GM12878 (cell line): ENCODE results near the gene ZNF407. TPM values are rescaled to one million over a fixed set of nuclear protein-coding genes. Genes with fewer than 3 reads are reported as not detected.

Source experiments
- BMI1 ChIP-seq: fragments of 450-650 bp; IDR thresholded peaks from 2 replicates; pipeline ENCODE4 v1.6.1; 2016; ENCODE audit warnings: mild to moderate bottlenecking, moderate library complexity, borderline replicate concordance
- CBFB ChIP-seq: IDR thresholded peaks from 2 replicates; pipeline ENCODE4 v1.6.1; 2016; ENCODE audit warnings: antibody characterized with exemption, low read depth
- CBX5 ChIP-seq: sonication (generic); IDR thresholded peaks from 2 replicates; pipeline ENCODE4 v1.6.1; 2016; ENCODE audit warnings: low read depth, moderate library complexity, mild to moderate bottlenecking, inconsistent platforms
- CHD2 ChIP-seq: IDR thresholded peaks from 2 replicates; pipeline ENCODE4 v1.6.1; 2011; ENCODE audit warnings: low read depth, low read length, improper control_type of control experiment, borderline replicate concordance
- EP300 ChIP-seq, 2 experiments: fragments of 150-350 bp in 1 of 2; IDR thresholded peaks; 2 replicates each; pipeline ENCODE4 v1.6.1; 2011 to 2012; ENCODE audit warnings: low read depth in 2 of 2, low read length in 2 of 2, borderline replicate concordance in 1 of 2, improper control_type of control experiment in 1 of 2, inconsistent platforms in 1 of 2; ENCODE audit not compliant: control insufficient read depth in 1 of 2
- FOXM1 ChIP-seq: IDR thresholded peaks from 2 replicates; pipeline ENCODE4 v1.6.1; 2012; ENCODE audit warnings: low read depth, mild to moderate bottlenecking, inconsistent platforms, low read length, moderate library complexity
- HDGF ChIP-seq: fragments of 450-650 bp; IDR thresholded peaks from 2 replicates; pipeline ENCODE4 v1.6.1; 2016; ENCODE audit warnings: antibody characterized with exemption
- IKZF1 ChIP-seq: fragments of 450-650 bp; conservative IDR thresholded peaks from 2 replicates; pipeline ENCODE4 v1.6.1; 2017; ENCODE audit warnings: antibody characterized with exemption, mild to moderate bottlenecking
- JUNB ChIP-seq: IDR thresholded peaks from 2 replicates; pipeline ENCODE4 v1.6.1; 2016; ENCODE audit warnings: antibody characterized with exemption, mild to moderate bottlenecking
- MEF2B ChIP-seq: fragments of 450-650 bp; IDR thresholded peaks from 2 replicates; pipeline ENCODE4 v1.6.1; 2018; ENCODE audit warnings: mild to moderate bottlenecking, moderate library complexity; ENCODE audit not compliant: partially characterized antibody, poor library complexity, severe bottlenecking
- NBN ChIP-seq: fragments of 450-650 bp; IDR thresholded peaks from 2 replicates; pipeline ENCODE4 v1.6.1; 2016
- PAX5 ChIP-seq: IDR thresholded peaks from 2 replicates; pipeline ENCODE4 v1.6.1; 2011; ENCODE audit warnings: low read depth, low read length, borderline replicate concordance
- POU2F2 ChIP-seq: IDR thresholded peaks from 3 replicates; pipeline ENCODE4 v1.6.1; 2011; ENCODE audit warnings: low read depth, mild to moderate bottlenecking, low read length, borderline replicate concordance
- RCOR1 ChIP-seq: conservative IDR thresholded peaks from 2 replicates; pipeline ENCODE4 v1.6.1; 2012; ENCODE audit warnings: low read depth, low read length, improper control_type of control experiment
- RUNX3 ChIP-seq: IDR thresholded peaks from 2 replicates; pipeline ENCODE4 v1.6.1; 2012; ENCODE audit warnings: low read length, inconsistent platforms
- SP1 ChIP-seq: IDR thresholded peaks from one replicate; pipeline ENCODE4 v1.6.1; 2011; ENCODE audit warnings: low read depth, low read length
- SPI1 ChIP-seq: IDR thresholded peaks from 2 replicates; pipeline ENCODE4 v1.6.1; 2011; ENCODE audit warnings: low read depth, mild to moderate bottlenecking, low read length, moderate library complexity, borderline replicate concordance; ENCODE audit not compliant: insufficient read depth
- SREBF1 ChIP-seq: IDR thresholded peaks from 2 replicates; pipeline ENCODE4 v1.6.1; 2012; ENCODE audit warnings: mild to moderate bottlenecking, low read length
- TBL1XR1 ChIP-seq: IDR thresholded peaks from 2 replicates; pipeline ENCODE4 v1.6.1; 2012; ENCODE audit warnings: low read depth, low read length, improper control_type of control experiment
- ZBED1 ChIP-seq: IDR thresholded peaks from 2 replicates; pipeline ENCODE4 v1.6.1; 2016; ENCODE audit warnings: borderline replicate concordance
- ZNF24 ChIP-seq: fragments of 450-650 bp; IDR thresholded peaks from 2 replicates; pipeline ENCODE4 v1.6.1; 2017; ENCODE audit warnings: antibody characterized with exemption, mild to moderate bottlenecking
- polyA plus RNA-seq, 11 experiments: library from polyadenylated mRNA; depleted of rRNA in 4 of 11; unstranded in 6 of 11; stranded (reverse) in 5 of 11; fragments of >200 nt; fragmentation: Nextera tagmentation in 4 of 11; fragmentation: Illumina TruSeq in 1 of 11; extraction: Ambion mirVana in 4 of 11; extraction: Trizol in 1 of 11; gene quantifications; 1 replicate in 1 of 11; 2 replicates in 10 of 11; pipeline versions ENCODE4 v1.2.1 to v1.2.3, GENCODE V29; 2011 to 2016; ENCODE audit warnings: inconsistent platforms in 2 of 11, missing spikeins in 2 of 11, low read depth in 1 of 11
- total RNA-seq, 4 experiments: library from RNA; depleted of rRNA in 3 of 4; stranded (reverse); fragments of >200 nt in 3 of 4; fragmentation: Illumina TruSeq in 1 of 4; extraction: Trizol in 1 of 4; gene quantifications; 2 replicates each; pipeline versions ENCODE4 v1.2.1 to v1.2.3, GENCODE V29; 2013 to 2021
- TF ChIP-seq, protein P1 (sequence below): IDR thresholded peaks from 2 replicates; pipeline ENCODE4 v1.6.1; 2011; ENCODE audit warnings: mild to moderate bottlenecking, low read depth, low read length, moderate library complexity; ENCODE audit not compliant: insufficient replicate concordance
- TF ChIP-seq, protein P2 (sequence below): fragments of 450-650 bp; IDR thresholded peaks from 2 replicates; pipeline ENCODE4 v1.6.1; 2017; ENCODE audit warnings: low read depth, mild to moderate bottlenecking, moderate library complexity
- TF ChIP-seq, protein P3 (sequence below): IDR thresholded peaks from 2 replicates; pipeline ENCODE4 v1.6.1; 2012; ENCODE audit warnings: improper control_type of control experiment, low read depth, low read length; ENCODE audit not compliant: insufficient replicate concordance

ZNF407 gene
- total and polyA plus RNA-seq, 10 of the 15 experiments (the other 5 are each of a cell fraction or from before 2014, with no cell fraction given) = 0.69 to 11.6 (median 5.3) TPM

DNA sequence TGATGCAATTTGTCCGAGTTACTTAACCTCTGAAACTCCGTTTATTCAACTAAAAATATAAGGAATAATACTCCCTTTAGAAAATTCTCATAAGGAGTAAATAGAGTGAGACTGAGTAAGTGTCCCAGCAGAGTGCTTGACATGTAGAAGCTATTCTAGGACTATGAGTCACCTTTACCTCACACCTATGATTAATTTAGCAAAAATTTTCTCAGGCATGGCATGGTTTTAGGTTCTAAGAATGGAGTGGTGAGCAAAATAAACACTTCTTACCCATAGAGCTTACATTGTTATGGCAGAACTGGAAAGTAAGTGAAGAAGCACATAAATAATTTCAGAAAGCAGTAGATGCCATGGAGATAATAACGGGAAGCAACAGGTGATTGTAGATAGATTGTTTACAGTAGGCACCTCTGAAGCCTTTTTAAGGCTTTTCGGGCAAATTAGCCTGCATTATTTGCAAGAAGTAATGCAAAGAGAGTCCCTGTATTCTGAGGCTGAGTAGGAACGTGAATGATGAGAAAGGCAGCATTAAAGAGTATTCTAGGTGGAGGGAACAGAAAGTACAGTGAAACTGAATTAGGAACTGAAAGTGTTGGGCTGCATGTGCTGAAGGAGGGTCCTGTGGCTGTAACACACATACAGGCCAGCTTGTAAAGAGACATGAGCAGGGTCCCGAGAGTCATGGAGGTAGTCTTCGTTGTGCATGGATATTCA is 209.2 kb downstream of the ZNF407 start (continued):
- no peak for TF ChIP-seq BMI1
- no peak for TF ChIP-seq SREBF1
- peak in 1 of 2 experiments; percentile 77; a peak in 2 of 4 replicates for TF ChIP-seq EP300 (IDR thresholded peaks at IDR 0.05; ENCODE audit: borderline replicate concordance in 1 of 2, control insufficient read depth in 1 of 2, low read depth in 2 of 2, low read length in 2 of 2)
- peak; percentile 74; the same call in 1 of the 3 replicates for TF ChIP-seq POU2F2
- TF ChIP-seq MEF2B = peak; percentile 83
- TF ChIP-seq CBX5 = peak; percentile 87
- no peak for TF ChIP-seq RCOR1
- peak; percentile 98 for TF ChIP-seq SPI1
- TF ChIP-seq SP1 = peak; percentile 31
- TF ChIP-seq, protein P1, sequence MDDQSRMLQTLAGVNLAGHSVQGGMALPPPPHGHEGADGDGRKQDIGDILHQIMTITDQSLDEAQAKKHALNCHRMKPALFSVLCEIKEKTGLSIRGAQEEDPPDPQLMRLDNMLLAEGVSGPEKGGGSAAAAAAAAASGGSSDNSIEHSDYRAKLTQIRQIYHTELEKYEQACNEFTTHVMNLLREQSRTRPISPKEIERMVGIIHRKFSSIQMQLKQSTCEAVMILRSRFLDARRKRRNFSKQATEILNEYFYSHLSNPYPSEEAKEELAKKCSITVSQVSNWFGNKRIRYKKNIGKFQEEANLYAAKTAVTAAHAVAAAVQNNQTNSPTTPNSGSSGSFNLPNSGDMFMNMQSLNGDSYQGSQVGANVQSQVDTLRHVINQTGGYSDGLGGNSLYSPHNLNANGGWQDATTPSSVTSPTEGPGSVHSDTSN = peak; percentile 20
- TF ChIP-seq, protein P2, sequence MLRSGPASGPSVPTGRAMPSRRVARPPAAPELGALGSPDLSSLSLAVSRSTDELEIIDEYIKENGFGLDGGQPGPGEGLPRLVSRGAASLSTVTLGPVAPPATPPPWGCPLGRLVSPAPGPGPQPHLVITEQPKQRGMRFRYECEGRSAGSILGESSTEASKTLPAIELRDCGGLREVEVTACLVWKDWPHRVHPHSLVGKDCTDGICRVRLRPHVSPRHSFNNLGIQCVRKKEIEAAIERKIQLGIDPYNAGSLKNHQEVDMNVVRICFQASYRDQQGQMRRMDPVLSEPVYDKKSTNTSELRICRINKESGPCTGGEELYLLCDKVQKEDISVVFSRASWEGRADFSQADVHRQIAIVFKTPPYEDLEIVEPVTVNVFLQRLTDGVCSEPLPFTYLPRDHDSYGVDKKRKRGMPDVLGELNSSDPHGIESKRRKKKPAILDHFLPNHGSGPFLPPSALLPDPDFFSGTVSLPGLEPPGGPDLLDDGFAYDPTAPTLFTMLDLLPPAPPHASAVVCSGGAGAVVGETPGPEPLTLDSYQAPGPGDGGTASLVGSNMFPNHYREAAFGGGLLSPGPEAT = peak; percentile 47; the same call in 1 of the 2 replicates
- no peak for TF ChIP-seq CBFB
- 0 out of 2 replicates have a peak, but pooled peaks have one; percentile 44 for TF ChIP-seq HDGF
- TF ChIP-seq PAX5 = peak; percentile 67; the same call in 1 of the 2 replicates
- TF ChIP-seq NBN = peak; percentile 80
- TF ChIP-seq, protein P3, sequence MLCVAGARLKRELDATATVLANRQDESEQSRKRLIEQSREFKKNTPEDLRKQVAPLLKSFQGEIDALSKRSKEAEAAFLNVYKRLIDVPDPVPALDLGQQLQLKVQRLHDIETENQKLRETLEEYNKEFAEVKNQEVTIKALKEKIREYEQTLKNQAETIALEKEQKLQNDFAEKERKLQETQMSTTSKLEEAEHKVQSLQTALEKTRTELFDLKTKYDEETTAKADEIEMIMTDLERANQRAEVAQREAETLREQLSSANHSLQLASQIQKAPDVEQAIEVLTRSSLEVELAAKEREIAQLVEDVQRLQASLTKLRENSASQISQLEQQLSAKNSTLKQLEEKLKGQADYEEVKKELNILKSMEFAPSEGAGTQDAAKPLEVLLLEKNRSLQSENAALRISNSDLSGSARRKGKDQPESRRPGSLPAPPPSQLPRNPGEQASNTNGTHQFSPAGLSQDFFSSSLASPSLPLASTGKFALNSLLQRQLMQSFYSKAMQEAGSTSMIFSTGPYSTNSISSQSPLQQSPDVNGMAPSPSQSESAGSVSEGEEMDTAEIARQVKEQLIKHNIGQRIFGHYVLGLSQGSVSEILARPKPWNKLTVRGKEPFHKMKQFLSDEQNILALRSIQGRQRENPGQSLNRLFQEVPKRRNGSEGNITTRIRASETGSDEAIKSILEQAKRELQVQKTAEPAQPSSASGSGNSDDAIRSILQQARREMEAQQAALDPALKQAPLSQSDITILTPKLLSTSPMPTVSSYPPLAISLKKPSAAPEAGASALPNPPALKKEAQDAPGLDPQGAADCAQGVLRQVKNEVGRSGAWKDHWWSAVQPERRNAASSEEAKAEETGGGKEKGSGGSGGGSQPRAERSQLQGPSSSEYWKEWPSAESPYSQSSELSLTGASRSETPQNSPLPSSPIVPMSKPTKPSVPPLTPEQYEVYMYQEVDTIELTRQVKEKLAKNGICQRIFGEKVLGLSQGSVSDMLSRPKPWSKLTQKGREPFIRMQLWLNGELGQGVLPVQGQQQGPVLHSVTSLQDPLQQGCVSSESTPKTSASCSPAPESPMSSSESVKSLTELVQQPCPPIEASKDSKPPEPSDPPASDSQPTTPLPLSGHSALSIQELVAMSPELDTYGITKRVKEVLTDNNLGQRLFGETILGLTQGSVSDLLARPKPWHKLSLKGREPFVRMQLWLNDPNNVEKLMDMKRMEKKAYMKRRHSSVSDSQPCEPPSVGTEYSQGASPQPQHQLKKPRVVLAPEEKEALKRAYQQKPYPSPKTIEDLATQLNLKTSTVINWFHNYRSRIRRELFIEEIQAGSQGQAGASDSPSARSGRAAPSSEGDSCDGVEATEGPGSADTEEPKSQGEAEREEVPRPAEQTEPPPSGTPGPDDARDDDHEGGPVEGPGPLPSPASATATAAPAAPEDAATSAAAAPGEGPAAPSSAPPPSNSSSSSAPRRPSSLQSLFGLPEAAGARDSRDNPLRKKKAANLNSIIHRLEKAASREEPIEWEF = no peak
- TF ChIP-seq RUNX3 = peak; percentile 81
- TF ChIP-seq FOXM1 = peak; percentile 69; the same call in 1 of the 2 replicates
- TF ChIP-seq CHD2 = 0 out of 2 replicates have a peak, but pooled peaks have one; percentile 20
- peak; percentile 81 for TF ChIP-seq JUNB
- 0 out of 2 replicates have a peak, but pooled peaks have one; percentile 22 for TF ChIP-seq ZNF24
- TF ChIP-seq ZBED1 = no peak
- peak; percentile 54 for TF ChIP-seq IKZF1
- TF ChIP-seq TBL1XR1 = peak; percentile 58; the same call in 1 of the 2 replicates
